Chondrocyte (in vitro differentiated cells): ENCODE measurements around the gene MAGEA2B. TPM values are rescaled to one million over a fixed set of nuclear protein-coding genes. Genes with fewer than 3 reads are reported as not detected.
"Not testable (repeated sequence)": the region's sequence is repeated elsewhere in the genome, so short reads cannot be mapped to it uniquely, and the experiment has no call there.

ENCODE experiments used
- DNase-seq: peaks from one replicate; pipeline ENCODE4 v3.0.0; 2021; ENCODE audit warnings: mixed read lengths, low spot score
- H3K27ac Mint-ChIP-seq: one replicate; pipeline ENCODE4 v1.8.0; 2021; ENCODE audit warnings: mild to moderate bottlenecking, moderate library complexity, mixed read lengths; ENCODE audit not compliant: unreplicated experiment
- H3K27me3 Mint-ChIP-seq: 2 replicates; pipeline ENCODE4 v1.8.0; 2021; ENCODE audit warnings: low read depth, mixed read lengths
- H3K36me3 Mint-ChIP-seq: 2 replicates; pipeline ENCODE4 v1.8.0; 2021; ENCODE audit warnings: low read depth, mixed read lengths
- H3K4me1 Mint-ChIP-seq: 2 replicates; pipeline ENCODE4 v1.8.0; 2021; ENCODE audit warnings: low read depth, mild to moderate bottlenecking, mixed read lengths
- H3K4me3 Mint-ChIP-seq: one replicate; pipeline ENCODE4 v1.8.0; 2021; ENCODE audit warnings: mild to moderate bottlenecking, moderate library complexity, mixed read lengths; ENCODE audit not compliant: unreplicated experiment
- H3K9me3 Mint-ChIP-seq: 2 replicates; pipeline ENCODE4 v1.8.0; 2021; ENCODE audit warnings: low read depth, mixed read lengths
- total RNA-seq: library from RNA; stranded (reverse); gene quantifications from 3 replicates; pipeline ENCODE4 v1.2.1, GENCODE V29; 2021
- TF ChIP-seq, protein P1 (sequence below): fragments of 200-600 bp; sonication (generic); IDR thresholded peaks from 2 replicates; pipeline ENCODE4 v1.5.0; 2021; ENCODE audit warnings: antibody characterized with exemption, mild to moderate bottlenecking, moderate library complexity

MAGEA2B gene
- total RNA-seq, 1 donor from 2014 or later = not detected

DNA sequence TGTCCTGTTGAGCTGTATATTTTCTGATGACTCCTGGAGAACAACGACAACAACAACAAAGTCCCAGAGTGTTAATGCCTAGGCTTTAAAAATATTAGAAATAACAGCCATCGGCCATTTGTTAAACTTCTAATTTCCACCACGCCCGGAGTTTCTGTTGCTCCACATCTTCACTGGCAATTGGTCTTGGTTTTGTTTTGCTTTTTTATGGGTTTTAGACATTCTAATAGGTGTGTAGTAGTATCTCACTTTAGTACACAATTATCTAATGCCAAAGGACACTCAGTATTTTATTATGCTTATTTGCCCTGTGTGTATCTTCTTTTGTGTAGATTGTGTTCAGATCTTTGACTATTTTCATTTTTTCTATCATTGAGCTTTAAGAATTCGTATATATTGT lies 24.1 kb downstream of the MAGEA2B start:
- Mint-ChIP-seq H3K27ac (no peak overlapping the region), H3K4me3 (no peak overlapping the region), H3K36me3 (no peaks in the 10 kb centered on the region), H3K9me3 (peaks cover 26% of the 10 kb centered on the region), H3K27me3 (peaks cover 2% of the 10 kb centered on the region), H3K4me1 (no peaks in the 10 kb centered on the region)
- TF ChIP-seq, protein P1, sequence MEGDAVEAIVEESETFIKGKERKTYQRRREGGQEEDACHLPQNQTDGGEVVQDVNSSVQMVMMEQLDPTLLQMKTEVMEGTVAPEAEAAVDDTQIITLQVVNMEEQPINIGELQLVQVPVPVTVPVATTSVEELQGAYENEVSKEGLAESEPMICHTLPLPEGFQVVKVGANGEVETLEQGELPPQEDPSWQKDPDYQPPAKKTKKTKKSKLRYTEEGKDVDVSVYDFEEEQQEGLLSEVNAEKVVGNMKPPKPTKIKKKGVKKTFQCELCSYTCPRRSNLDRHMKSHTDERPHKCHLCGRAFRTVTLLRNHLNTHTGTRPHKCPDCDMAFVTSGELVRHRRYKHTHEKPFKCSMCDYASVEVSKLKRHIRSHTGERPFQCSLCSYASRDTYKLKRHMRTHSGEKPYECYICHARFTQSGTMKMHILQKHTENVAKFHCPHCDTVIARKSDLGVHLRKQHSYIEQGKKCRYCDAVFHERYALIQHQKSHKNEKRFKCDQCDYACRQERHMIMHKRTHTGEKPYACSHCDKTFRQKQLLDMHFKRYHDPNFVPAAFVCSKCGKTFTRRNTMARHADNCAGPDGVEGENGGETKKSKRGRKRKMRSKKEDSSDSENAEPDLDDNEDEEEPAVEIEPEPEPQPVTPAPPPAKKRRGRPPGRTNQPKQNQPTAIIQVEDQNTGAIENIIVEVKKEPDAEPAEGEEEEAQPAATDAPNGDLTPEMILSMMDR = no peak
- DNase-seq = no peak

DNA sequence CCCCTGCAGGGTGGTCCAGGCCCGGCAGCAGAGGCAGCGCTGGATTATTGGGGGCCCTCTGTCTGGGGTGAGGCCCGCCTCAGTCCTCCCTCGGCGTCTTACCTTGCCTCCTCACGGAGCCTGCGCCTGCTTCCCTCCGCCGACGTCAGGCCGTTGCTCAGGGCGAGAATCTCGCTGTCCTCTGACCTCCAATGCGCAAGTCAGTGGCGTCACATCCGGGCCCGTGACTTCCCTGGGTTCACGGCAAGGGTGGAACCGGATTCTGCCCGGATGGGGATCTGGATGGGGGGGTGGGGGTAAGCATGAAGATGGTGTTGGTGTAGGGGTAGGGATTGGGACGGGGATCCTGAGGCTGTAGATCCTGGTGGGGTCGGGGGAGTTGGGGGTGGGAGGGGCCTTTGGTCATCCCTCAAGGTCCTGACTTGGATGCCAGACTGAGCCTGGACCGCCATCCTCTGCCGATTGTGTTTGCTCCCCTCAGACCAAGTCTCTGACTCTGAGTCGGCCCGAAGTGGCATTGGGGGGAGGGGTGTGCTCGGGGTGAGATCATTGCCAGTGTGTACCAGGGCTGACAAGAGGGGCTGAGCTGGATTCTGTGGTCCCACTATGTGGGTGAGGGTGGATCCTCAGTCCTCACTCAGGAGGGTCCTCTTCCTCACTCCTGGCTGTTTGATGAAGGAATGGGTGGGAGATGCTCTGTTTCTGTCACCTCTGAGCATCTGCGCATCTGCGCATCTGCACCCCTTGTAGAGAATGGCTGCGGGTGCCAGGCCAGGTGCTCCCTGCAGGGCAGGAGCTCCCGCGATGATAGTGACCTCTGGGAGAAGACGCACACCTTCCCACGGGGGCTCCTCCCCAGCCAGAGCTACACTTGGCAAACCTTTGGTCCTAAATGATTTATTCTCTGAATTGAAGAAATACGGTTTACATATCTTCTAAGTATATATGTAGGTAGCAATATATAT lies 39.5 kb downstream of the MAGEA2B start, which contains the start of gene MAGEA2:
MAGEA2 (minus strand) TSS at position 157 of the 965 bp plus-strand sequence. CDS start 2,479 bp downstream, outside the sequence.
- H3K27ac Mint-ChIP-seq, H3K27me3 Mint-ChIP-seq, H3K36me3 Mint-ChIP-seq, H3K9me3 Mint-ChIP-seq, H3K4me1 Mint-ChIP-seq, H3K4me3 Mint-ChIP-seq, DNase-seq: not testable (repeated sequence)

DNA sequence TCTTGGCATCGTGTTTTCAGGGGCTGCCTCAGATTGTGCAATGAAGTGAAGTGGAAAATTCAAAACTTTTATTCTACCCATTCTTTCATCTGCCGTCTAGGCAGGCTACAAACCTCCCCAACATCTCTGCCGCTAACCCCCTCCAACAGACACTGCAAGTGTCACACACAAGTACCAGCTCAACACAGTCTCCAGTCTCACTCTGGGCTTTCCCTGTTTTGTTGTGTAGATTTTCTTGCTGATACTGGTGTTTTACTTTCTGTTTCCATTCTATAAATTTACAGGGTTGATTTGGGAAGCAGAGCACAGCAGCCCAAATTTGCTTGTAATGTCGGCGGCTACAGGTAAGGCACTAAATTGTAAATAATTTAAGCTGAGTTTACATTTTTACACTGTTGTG lies 40.4 kb downstream of the MAGEA2B start:
- H3K9me3 Mint-ChIP-seq, H3K27ac Mint-ChIP-seq, H3K27me3 Mint-ChIP-seq, H3K4me1 Mint-ChIP-seq, H3K36me3 Mint-ChIP-seq, DNase-seq, H3K4me3 Mint-ChIP-seq: not testable (repeated sequence)

DNA sequence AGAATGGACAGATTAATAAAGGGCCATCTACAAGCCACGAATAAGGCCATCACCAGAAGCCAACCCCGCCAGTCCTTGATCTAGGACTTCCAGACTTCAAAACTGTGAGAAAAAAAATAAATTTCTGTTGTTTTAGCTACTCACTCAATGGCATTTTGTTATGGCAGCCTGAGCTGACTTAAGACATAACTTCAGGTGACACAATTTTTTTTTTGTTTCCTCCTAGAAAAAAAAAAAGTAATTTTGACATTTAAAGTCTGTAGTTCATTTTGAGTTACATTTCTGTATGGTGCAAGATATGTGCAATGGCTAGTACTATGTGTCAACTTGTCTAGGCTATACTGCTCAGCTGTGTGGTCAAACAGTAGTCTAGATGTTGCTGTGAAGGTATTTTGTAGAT lies 44.5 kb downstream of the MAGEA2B start, which contains the start of gene CSAG3:
CSAG3 (plus strand) TSS at position 301 of the 400 bp plus-strand sequence.
- not testable (repeated sequence) for H3K4me1 Mint-ChIP-seq, H3K4me3 Mint-ChIP-seq, H3K9me3 Mint-ChIP-seq, H3K36me3 Mint-ChIP-seq, H3K27ac Mint-ChIP-seq, DNase-seq, H3K27me3 Mint-ChIP-seq

DNA sequence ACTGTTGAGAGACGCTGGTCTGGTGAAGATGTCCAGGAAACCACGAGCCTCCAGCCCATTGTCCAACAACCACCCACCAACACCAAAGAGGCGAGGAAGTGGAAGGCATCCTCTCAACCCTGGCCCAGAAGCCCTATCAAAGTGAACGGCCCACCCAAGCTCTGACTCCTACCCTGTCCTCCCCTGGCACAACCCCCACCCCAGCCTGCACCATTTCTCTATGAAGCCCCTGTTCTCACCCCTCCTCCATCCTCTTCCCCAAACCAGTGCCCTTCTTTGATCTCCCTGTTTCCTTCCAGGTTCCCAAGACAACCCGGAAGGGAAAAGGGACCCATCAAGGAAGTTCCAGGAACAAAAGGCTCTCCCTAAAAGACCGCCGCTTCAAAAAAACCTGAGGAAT lies 45.1 kb downstream of the MAGEA2B start:
- not testable (repeated sequence) for H3K4me3 Mint-ChIP-seq, H3K27ac Mint-ChIP-seq, H3K27me3 Mint-ChIP-seq, H3K9me3 Mint-ChIP-seq, H3K4me1 Mint-ChIP-seq, H3K36me3 Mint-ChIP-seq, DNase-seq

DNA sequence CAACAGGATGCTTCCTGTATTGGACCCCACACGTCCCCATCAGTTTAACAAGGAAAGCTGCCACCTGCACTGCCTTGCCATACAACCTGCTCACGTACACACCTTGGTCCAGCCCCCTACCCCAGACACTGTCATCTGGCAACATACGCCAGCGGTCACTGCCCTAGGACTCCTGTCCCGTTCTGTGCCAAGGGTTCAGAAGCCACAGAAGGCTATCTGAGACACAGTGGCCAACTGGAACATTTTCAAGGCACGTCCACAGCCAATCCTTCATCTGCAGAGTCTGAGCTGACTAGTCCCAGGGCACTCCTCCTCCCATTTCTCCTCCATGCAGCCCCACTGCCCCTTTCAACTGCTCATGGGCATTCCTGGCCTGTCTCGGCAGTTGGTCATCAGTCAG lies 47.2 kb downstream of the MAGEA2B start:
- peak; percentile 21 for DNase-seq
- H3K36me3 Mint-ChIP-seq, H3K4me3 Mint-ChIP-seq, H3K27me3 Mint-ChIP-seq, H3K27ac Mint-ChIP-seq, H3K4me1 Mint-ChIP-seq, H3K9me3 Mint-ChIP-seq: not testable (repeated sequence)

DNA sequence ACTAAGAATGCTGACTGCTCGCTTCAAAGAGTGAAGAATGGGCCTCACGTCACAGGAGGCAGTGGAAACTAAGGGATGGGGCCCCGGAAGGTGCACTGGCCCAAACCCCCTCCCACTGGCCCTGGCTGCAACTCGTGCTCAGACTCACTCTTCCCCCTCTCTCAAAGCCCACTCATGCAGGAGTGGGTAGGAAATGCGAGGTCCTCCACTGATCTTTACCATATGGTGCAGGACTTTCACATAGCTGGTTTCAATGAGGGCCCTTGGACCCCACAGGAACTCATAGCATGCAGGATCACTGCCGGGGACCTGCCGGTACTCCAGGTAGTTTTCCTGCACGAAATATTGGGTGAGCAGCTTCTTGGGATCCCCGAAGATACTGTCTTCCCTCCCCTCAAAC lies 52.1 kb downstream of the MAGEA2B start:
- not testable (repeated sequence) for H3K4me3 Mint-ChIP-seq, DNase-seq, H3K9me3 Mint-ChIP-seq, H3K4me1 Mint-ChIP-seq, H3K27ac Mint-ChIP-seq, H3K27me3 Mint-ChIP-seq, H3K36me3 Mint-ChIP-seq

Other genes with a start within 250 kb of the MAGEA2B start
- gene GABRQ, start 76.7 kb upstream of the MAGEA2B start, total RNA-seq = not detected in 3 replicates
- not detected in 3 replicates for gene MAGEA3, start 15.8 kb upstream of the MAGEA2B start, total RNA-seq
- not detected in 3 replicates for gene CSAG2, start 5.4 kb upstream of the MAGEA2B start, total RNA-seq
- gene CSAG1, start 19.1 kb downstream of the MAGEA2B start, total RNA-seq = not detected in 3 replicates
- not detected in 3 replicates for gene MAGEA12, start 19.1 kb downstream of the MAGEA2B start, total RNA-seq
- gene MAGEA2, start 39.2 kb downstream of the MAGEA2B start, total RNA-seq = not detected in 3 replicates
- not detected in 3 replicates for gene CSAG3, start 44.6 kb downstream of the MAGEA2B start, total RNA-seq
- not detected in 3 replicates for gene MAGEA6, start 55.1 kb downstream of the MAGEA2B start, total RNA-seq
- gene CETN2, start 116.1 kb downstream of the MAGEA2B start, total RNA-seq = 27.0 to 42.3 TPM (median 30.0 TPM) in 3 replicates
- gene NSDHL, start 116.4 kb downstream of the MAGEA2B start, total RNA-seq = 18.1 to 20.3 TPM (median 18.7 TPM) in 3 replicates
- 6.0 to 14.0 TPM (median 13.7 TPM) in 3 replicates for gene ZNF185, start 183.4 kb downstream of the MAGEA2B start, total RNA-seq